Stimulated activated CD4-positive, alpha-beta T cell treated with anti-CD3 and anti-CD28 coated beads, TNF-alpha, amount 100 ng/mL, for 1 hour (primary cell): ENCODE results near the gene EPB41.
"Not testable (repeated sequence)": the region's sequence is repeated elsewhere in the genome, so short reads cannot be mapped to it uniquely, and the experiment has no call there.

ENCODE experiments used
- DNase-seq, 3 donors: peaks; one replicate each; pipeline ENCODE4 v3.0.0-alpha.2; 2020; ENCODE audit warnings: low read depth in 3 of 3, low spot score in 1 of 3

The EPB41 gene

DNA sequence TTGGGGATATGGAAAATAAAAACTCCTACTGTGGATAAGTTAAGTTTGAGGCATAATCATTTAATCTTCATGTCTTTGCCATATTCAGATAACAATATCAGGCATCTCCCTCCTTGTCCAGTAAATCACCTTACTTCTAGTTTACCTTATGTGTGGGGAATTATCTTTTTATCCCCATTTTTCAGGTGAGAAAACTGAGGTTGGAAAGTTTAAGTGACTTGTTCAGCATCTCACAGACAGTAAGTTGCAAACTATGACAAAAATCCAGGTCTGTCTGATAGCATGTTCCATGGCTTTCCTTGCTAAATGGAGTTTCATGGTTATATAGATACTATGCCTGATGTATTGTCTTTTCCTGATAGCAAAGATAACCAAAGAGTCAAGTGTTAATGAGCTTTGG, 129.6 kb downstream of the EPB41 start:
- DNase-seq, result no peak

DNA sequence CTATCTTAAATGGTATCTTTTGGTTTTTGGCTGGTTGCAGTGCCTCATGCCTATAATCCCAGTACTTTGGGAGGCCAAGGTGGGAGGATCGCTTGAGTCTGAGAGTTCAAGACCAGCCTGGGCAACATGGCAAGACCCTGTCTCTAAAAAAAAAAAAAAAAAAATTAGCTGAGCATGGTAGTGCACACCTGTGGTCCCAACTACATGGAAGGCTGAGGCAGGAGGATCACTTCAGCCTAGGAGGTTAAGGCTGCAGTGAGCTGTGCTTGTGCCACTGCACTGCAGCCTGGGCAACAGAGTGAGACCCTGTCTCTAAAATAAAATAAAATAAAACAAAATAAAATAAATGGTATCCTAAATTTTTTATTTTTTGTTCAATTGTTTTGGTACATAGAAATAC, 131.3 kb downstream of the EPB41 start:
- DNase-seq, result not testable (repeated sequence)

DNA sequence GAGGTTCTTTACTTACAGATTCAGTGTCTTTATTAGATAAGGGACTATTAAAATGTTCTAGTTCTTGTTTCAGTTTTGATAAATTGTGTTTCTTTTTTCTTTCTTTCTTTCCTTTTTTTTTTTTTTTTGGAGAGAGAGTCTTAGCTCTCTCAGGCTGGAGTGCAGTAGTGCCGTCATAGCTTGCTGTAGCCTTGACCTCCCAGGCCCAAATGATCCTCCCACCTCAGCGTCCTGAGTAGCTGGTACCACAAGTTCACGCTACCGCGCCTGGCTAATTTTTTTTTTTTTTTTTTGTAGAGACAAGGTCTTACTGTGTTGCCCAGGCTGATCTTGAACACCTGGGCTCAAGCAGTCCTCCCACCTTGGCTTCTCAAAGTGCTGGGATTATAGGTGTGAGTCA, 132.8 kb downstream of the EPB41 start:
- no peak for DNase-seq

DNA sequence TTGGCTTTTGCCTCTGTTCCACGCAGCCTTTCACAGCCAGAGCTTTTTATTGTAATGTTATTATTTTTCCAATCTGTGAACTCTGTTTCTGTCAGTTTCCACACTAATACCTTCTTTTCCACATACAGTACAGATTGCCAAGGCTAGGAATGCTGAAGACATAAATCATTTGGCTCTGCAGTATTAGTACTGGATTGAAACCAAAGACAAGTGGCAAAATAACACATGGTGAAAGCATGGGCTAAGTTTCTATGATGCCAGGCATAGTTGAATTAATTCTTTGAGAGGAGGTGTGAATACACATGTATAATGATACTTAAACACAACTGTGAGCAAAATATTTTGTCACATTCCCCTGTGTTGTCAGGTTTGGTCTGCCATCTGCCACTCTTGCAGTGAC, 135.8 kb downstream of the EPB41 start:
- DNase-seq, result no peak

DNA sequence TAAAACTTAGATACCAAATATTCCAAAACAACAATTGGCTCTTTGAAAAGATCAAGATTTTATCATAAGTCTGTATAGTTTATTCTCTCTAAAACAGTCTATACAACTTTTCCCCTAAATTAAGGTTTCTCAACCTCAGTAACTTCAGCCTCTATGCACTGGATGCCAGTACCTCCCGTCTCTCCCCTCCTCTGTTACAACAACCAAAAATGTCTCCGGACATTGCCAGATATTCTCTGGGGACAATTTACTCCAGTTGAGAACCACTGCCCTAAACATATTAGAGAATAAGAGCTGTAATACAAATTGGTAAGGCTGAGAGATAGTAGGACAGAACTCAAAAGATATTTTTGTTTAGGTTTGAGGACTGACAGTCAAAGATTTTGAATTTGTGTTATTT, 137.7 kb downstream of the EPB41 start:
- DNase-seq, result no peak

DNA sequence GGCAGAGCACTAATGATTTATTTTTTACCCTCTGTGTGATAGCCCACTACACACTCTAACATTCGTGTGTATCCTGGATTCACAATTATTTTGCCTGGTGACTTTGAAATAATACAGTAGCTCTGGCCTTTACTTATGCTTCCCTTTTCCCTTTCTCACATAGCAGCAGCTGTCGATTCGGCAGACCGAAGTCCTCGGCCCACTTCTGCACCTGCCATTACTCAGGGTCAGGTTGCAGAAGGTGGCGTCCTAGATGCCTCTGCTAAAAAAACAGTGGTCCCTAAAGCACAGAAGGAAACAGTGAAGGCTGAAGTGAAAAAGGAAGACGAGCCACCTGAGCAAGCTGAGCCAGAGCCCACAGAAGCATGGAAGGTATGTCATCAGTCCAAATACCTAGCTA, 138.6 kb downstream of the EPB41 start:
- DNase-seq, result no peak

DNA sequence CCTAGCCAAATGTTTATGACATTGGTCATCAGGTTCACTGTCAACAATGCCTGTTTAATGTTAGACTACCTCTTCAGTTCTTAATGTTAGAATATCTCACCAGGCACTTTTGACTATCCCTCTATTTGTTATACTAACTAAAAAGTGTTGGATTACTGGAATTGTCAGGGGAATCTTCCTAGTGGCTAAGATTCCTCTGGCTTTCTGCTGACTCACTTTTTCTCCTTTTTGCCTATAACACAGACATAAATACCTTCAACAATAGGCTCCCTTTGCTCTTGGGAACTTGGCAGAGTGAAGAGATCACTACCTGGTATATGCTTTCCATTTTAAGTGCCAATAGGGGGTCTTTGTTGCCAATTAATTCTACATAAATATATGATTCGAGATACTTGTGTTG, 140.8 kb downstream of the EPB41 start:
- DNase-seq, result no peak

DNA sequence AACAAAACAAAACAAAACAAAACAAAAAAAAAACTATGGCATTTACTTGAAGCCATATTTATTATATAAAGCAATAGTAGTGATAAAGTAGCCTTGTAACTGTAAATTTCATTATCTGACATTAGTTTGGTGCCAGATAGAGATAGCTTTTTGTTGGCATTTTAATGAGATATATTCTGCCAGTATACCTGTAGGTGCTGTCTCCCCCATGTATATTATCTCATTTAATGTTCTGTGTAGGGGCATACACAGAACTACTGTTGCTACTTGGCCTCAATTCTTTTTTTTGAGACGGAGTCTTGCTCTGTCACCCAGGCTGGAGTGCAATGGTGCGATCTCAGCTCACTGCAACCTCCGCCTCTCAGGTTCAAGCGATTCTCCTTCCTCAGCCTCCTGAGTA, 141.9 kb downstream of the EPB41 start:
- no peak for DNase-seq

DNA sequence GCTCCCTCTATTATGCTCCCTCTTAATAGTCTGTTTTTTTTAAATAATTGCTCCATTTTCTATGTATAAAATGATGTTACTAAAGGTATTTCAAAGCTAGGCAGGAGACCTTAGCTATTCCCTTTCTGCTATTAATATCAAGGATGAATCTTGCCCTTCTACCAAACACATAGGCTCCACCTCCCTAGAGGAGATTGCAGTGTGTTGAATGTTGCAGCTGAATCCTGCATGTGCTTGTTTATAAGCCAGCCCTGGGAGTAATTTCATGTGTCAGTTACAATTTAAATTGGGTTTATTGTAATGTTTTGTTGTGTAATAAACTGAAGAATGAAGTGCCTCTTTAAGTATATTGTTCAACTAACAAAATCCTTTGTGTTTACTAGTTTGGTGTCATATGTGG, 143.3 kb downstream of the EPB41 start:
- no peak for DNase-seq

DNA sequence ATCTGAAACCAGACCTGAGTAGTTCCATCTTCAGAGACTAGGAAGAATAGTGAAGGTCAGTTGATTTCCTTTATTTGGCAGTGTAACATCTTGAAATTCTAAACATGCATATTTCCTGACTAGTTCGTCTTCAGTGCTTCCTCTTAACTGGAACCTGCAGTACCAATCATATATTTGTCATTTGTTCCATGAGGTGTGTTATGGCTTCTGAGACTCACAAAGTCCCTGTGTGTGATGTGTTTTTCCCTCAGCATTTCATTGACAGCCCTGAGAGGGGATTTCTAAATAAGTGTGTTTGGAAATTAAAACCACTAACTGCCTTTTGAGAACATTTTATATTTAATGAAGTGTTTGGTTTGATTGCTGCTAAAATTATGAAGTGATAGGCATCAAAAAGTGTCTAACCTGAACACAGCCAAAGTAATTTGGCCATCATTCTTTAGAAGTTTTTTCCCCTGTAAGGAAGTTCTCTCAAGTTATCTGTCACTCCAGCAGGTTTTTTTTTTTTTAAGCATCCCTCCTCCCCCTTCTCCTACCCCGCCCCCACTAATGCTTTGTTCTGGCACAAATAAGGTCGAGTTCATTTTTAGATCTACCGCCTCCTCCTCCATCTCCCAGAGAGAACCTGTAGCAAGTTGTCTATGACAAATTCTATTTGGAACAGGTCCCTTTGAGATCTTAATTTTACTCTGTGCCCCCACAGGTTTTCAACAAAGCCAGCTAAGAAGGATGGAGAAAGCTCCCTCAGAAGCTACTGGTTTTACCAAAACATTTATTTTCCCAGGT, 148.0 kb downstream of the EPB41 start:
- no peak for DNase-seq

DNA sequence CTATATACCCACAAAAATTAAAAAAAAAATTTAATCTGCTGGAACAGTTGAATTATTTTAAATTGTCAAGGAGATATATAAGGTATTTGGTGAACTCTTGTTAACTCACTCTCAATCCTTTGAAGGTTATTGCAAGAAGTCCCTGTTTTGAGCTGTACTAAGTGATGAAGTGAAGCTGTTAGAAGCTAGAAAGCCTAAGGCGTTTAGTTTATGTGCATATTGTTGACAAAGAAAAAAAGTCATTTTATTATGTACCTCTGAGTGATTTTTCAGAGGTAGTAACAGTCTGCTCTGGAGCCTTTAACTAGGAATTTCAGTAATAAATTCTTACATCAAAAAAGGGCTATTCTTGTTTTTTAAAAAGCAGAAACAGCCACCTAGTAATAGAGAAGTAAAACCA, 149.7 kb downstream of the EPB41 start:
- no peak for DNase-seq

DNA sequence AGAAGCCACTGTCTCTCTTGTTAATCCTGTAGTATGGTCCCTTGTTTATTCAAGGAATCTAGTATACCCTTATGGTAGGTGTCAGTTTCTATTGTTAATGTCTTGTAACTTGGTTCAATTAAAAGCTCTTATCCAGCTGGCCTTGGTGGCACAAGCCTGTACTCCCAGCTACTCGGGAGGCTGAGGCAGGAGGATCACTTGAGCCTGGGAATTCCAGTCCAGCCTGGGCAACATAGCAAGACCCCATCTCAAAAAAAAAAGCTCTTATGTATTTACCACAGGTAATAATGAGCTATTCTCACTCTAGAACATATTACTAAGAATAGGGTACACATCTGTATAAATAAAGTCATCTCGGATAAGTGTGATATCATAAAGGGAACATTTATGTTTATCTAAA, 162.8 kb downstream of the EPB41 start:
- no peak for DNase-seq

DNA sequence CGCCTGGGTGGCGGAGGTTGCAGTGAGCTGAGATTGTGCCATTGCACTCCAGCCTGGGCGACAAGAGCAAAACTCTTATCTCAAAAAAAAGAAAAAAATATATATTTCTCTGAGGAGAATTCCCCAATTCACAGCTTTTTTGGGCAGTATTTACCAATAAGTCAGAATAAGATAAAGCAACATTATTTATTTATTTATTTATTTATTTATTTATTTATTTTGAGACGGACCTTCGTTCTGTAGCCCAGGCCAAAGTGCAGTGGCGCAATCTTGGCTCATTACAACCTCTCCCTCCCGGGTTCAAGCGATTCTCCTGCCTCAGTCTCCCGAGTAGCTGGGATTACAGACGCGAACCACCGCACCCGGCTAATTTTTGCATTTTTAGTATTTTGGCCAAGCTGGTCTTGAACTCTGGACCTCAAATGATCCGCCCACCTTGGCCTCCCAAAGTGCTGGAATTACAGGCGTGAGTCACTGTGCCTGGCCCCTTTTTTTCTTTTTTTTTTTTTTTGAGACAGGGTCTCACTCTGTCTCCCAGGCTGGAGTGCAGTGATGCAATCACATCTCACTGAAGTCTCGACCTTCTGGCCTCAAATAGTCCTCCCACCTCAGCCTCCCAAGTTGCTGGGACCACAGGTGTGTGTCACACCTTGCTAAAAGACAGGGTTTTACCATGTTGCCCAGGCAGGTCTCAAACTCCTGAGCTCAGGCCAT, 165.7 kb downstream of the EPB41 start:
- not testable (repeated sequence) for DNase-seq

DNA sequence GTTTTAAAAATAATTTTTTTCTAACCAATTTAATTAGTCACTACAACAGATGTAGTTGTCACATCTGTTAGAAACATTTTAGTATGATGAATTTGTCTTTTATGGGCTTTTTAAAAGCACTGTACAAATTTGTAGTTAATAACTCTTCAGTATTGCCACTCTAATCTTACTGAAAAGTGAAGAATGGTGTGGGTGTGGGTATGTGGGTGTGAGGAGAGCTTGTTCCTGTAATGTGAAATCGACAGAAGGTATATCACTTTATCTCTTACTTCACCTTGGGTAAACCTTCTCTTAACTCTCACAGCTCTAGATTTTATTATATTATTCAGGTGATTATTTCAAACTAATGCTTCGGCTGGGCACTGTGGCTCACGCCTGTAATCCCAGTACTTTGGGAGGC, 166.8 kb downstream of the EPB41 start:
- DNase-seq, result no peak

DNA sequence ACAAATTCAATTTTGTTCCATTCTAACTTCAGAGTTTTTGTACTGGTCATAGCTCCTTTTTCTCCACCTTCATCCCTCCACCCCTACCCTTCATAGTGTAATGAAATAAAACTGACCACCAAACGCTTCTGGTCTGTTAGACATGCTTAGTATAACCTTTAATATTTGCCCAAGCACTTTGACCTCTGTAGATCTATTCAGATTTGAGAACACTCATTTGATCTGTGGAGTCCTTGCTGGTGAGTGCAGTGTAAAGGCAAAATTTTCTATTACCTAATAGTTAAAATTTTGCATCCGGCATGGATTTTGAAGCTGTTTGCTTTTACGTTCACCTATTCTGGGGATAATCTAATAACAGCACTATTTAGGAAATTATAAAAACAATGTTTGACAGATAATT, 168.2 kb downstream of the EPB41 start:
- no peak for DNase-seq

DNA sequence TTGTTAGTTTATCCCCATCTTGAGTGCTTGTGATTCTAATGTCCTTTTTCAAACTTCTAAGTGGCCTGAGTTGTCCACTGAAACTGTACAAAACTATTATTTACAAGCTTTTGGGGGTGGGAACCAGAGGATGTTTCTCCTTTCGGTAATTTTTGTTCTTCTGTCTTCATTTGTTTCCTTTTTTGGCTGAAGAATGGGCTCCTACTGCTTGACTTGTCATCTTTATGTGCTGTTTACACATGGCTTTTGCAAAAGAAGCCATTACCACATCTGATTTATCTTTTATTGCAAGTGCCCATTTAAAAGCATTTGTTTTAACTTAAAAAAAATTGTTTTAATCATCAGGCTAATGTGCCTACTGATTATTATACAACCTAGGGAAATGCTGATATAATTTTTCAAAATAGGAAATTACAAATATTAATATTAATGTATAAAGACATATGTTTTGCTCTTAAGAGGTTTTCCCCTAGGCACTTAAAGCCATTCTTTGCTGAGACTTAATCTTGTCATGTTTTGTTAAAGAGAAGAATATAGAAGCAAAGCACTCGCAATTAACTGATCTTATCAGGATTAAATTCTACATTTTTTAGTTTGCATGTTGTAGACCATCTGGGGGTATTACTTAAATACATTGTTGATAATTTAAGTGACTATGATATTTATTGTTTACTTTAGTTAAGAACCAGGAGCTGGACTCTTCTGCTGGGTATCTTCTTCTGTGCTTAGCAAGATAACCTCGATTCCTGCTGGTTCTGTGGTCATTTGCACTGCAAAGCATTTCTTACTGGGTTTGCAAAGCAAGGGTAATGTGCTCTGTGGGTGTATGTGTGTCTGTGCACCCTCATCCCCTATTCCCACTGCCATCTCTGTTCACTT, 169.2 kb downstream of the EPB41 start:
- DNase-seq, result no peak

DNA sequence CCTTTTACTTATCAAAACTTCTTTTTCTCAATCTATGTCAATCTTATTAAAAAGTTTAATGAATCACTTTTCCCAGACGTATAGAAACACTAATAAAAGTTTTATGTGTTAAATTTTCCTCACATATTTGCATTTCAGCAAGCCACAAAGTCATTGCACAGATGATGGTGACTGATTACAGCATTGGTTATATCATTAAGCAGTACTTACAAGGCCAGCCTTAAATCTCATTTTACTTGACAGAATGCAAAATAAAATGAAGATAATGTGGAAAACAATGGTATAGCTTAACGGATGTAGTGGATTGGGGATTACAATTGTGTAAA, 169.8 kb downstream of the EPB41 start:
- DNase-seq, result no peak

DNA sequence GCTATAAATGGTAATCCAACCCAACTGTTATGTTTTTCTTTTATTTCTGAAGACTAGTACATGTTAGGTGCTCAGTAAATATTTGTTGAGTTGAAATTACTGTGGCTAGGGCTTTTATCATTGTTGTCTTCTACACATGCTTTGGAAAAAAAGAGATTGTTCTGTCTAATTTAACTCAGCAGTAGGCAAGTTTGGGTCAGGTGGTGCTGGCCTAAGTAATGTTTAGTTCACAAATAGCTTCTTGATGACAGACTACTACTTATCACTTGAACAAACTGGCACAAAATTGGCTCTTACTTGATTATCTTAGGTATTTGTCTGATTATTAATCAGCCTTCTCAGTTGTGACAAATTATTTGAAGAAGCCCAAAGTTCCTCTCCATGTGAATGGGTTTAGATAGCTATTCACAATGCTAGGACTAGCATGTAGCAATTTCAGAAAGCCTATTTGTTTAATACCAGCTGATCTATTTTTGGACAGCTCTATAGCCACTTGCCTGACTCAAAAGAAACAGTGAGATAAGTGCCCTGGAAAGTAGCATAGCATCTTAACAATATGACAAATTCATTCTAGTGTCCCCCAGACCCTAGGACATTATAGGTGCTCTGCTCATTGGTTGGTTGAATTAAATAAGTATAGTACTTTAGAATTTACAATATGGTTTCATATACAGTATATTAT, 176.7 kb downstream of the EPB41 start:
- DNase-seq, result no peak

DNA sequence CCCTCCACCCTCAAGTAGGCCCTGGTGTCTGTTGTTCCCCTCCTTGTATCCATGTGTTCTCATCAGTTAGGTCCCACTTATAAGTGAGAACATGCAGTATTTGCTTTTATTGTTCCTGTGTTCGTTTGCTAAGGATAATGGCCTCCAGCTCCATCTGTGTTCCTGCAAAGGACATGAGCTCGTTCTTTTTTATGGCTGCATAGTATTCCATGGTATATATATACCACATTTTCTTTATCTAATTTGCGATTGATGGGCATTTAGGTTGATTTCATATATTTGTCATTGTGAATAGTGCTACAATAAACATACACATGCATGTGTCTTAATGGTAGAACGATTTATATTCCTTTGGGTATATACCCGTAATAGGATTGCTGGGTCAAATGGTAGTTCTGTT, 178.3 kb downstream of the EPB41 start:
- not testable (repeated sequence) for DNase-seq

DNA sequence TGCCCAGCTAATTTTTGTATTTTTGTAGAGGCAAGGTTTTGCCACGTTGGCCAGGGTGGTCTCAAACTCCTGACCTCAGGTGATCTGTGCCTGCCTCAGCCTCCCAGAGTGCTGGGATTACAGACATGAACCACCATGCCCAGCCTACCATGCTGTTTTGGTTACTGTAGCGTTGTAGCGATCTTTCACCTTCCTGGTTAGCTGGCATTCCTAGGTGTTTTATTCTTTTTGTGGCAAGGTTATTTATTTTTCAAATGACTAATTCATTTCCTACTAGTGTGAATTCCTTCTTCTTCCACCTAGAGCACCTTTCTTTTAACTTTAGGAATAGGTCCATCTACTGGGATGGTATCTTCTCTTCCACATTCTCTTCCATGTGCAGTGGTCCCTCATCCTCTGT, 180.1 kb downstream of the EPB41 start:
- no peak for DNase-seq

DNA sequence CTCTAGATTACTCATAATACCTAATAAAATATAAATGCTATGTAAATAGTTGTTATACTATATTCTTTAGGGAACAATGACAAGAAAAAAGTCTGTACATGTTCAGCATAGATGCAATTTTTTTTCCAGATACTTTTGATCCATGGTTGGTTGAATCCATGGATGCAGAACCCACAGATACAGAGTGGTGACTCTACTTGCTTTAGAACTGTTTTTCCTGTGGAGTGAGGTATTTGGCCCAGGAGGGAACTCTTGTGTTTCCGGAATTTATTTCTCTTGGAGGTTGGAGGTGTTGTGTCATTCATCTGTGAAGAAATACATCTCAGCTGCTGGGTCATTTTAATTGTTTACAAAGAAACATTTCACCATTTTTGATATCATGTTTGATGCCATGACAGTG, 180.6 kb downstream of the EPB41 start:
- no peak for DNase-seq
